H1 (cell line): Measurements from ENCODE around the gene SKAP1.

Experiments
- EZH2 ChIP-seq: fragments of 200-600 bp; sonication (generic); IDR thresholded peaks from 2 replicates; pipeline ENCODE4 v1.7.1; 2012; ENCODE audit warnings: low read depth, mild to moderate bottlenecking, moderate library complexity, low read length, inconsistent platforms; ENCODE audit not compliant: severe bottlenecking
- FOSL1 ChIP-seq: IDR thresholded peaks from 2 replicates; pipeline ENCODE4 v1.6.1; 2011; ENCODE audit warnings: mild to moderate bottlenecking, low read depth, low read length, moderate library complexity; ENCODE audit not compliant: insufficient read depth
- TF ChIP-seq, protein P1 (sequence below), 3 experiments: IDR thresholded peaks; 1 replicate in 2 of 3; 2 replicates in 1 of 3; pipeline versions ENCODE4 v1.5.1 to v1.6.1; 2011; ENCODE audit warnings: low read length in 3 of 3, mild to moderate bottlenecking in 3 of 3, inconsistent platforms in 2 of 3, low read depth in 1 of 3, moderate library complexity in 1 of 3; ENCODE audit not compliant: insufficient read depth in 1 of 3; ENCODE audit errors: control extremely low read depth in 1 of 3

DNA sequence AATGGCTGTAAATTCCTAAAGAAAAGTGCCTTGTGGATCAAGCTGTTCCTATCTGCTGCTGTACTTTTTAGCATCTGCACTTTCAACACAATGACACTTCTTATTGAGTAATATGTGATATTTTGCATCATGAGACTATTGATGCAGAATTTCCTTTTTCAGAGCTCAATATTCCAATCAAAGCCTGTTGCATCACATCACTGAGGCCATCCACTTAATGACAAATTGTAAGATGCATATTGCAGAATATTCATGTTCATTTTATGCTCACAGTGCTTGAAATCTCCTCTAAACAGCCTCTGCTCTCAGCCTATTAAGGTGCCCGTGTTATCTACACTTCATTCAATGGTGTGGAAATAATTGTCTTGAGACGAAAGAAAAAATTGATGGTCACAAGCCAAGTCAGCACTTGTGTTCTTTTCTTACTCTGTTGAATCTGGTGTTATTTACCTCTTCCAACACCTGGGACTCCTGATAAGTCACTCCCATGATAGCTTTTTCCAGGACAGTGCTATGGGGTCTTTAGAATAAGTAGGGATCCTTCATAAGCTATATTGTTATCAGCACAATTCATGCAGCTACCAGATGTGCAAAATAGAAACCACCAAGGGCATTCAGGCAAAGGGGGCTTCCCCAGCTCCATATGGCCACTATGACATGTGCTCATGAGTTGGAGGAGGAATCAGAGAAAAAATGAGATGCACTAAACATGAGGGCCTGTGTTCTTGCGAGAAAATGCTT is 9.3 kb upstream of the SKAP1 start:
- TF ChIP-seq EZH2 (no peak), FOSL1 (no peak)
- TF ChIP-seq, protein P1, sequence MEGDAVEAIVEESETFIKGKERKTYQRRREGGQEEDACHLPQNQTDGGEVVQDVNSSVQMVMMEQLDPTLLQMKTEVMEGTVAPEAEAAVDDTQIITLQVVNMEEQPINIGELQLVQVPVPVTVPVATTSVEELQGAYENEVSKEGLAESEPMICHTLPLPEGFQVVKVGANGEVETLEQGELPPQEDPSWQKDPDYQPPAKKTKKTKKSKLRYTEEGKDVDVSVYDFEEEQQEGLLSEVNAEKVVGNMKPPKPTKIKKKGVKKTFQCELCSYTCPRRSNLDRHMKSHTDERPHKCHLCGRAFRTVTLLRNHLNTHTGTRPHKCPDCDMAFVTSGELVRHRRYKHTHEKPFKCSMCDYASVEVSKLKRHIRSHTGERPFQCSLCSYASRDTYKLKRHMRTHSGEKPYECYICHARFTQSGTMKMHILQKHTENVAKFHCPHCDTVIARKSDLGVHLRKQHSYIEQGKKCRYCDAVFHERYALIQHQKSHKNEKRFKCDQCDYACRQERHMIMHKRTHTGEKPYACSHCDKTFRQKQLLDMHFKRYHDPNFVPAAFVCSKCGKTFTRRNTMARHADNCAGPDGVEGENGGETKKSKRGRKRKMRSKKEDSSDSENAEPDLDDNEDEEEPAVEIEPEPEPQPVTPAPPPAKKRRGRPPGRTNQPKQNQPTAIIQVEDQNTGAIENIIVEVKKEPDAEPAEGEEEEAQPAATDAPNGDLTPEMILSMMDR (IDR thresholded peaks at IDR 0.05; ENCODE audit: control extremely low read depth in 1 of 3, insufficient read depth in 1 of 3, low read depth in 1 of 3, low read length in 3 of 3): no peak
